GM18507 (cell line): ENCODE measurements around the gene AMFR.

ENCODE experiments used
- DNase-seq: peaks from one replicate; pipeline ENCODE4 v3.0.0; 2011; ENCODE audit warnings: low read depth; ENCODE audit not compliant: insufficient read length; ENCODE audit errors: extremely low spot score
- FAIRE-seq: peaks from 2 replicates; lab custom pipeline; 2011; peaks lifted over from hg19 to GRCh38; lab: Jason Lieb, UNC

The AMFR gene

DNA sequence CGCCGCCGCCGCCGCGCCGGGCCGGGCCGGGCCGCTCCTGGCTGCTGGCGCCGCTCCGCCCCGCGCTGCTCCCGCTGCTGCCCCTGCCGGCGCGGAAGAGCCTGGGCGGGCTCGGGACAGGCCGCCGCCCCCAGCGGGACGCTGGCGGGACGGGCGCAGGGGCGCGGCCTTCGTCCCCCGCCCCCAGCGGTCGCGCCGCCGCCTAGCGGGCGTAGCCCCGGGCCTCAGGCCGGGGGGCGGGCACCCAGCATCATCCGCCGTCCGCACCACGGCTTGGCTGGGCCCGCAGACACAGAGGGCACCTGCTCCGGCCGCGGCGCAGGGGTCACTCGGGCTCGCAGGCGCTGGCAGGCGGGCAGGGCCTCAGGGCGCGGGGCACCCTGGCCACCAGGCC lies at the start of gene AMFR:
Gene AMFR (minus strand): TSS at position 107 of the 394 bp plus-strand sequence. CDS start 218 bp downstream, outside the sequence.
- peak; percentile 80 for FAIRE-seq
- DNase-seq = peak; percentile 74

DNA sequence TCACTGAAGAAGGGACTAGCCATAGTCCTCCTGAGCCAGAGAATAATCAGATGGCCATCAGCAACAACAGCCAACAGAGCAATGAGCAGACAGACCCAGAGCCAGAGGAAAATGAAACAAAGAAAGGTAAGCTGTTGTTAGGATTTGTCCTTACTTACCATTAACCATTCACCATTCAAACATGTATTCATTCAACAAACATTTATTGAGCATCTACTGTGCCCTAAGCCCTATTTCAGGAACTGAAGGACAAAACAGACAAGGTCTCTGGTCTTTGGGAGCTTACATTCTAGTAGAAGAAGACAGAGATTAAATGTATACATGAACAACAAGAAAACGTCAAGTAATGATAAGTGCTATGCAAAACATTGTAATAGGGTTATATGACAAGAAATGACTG lies 45.3 kb upstream of the AMFR start:
- FAIRE-seq = no peak
- no peak for DNase-seq

DNA sequence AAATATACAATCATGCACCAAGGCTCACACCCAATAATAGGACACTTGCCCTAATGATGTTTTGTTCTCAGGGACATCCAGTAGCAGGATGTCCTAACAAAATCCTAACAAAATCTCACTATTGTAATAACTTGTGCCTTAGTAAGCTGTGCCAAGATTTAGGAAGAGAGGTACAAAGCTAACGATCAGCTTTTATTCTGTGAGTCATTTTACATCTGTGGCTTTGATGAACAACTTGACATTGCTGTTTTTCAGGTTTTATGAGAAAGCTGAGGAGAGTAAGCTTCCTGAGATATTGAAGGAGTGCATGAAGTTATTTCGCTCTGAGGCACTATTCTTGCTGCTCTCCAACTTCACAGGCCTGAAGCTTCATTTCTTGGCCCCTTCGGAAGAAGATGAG lies 44.9 kb upstream of the AMFR start:
- FAIRE-seq = no peak
- no peak for DNase-seq

DNA sequence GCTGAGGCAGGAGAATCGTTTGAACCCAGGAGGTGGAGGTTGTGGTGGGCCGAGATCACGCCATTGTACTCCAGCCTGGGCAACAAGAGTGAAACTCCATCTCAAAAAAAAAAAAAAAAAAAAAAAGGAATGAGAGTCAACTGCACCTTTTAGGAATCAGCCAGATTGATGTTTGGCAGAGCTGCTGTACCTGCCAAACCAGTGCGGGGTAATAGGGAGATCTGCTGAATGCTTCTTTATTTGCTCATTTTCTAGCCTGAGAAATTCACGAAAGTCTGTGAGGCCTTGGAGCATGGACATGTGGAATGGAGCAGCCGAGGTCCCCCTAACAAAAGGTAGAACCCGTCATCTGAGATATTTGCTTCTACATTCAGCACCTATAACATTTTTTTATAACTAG lies 44.4 kb upstream of the AMFR start:
- FAIRE-seq = no peak

DNA sequence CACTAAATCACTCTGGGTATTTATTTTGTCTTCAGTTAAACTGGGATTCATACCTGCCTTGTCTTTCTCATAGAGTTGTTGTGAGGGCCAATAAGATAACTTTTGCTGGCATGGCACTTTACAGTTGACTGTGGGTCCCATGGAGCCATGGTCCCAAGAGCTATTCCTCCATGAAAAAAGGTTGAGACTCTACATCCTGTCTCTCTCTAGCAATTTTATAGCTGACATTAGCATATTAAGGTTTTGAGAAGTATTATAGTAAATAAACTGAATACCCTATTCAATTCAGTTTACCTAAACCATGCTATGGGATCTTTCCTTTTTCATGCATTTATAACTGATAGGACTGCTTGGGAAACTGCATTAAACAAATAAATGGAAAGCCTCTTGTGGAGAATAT lies 43.5 kb upstream of the AMFR start:
- no peak for FAIRE-seq

More for the DNA sequence above, 44.4 kb upstream of the AMFR start:
- no peak for DNase-seq

DNA sequence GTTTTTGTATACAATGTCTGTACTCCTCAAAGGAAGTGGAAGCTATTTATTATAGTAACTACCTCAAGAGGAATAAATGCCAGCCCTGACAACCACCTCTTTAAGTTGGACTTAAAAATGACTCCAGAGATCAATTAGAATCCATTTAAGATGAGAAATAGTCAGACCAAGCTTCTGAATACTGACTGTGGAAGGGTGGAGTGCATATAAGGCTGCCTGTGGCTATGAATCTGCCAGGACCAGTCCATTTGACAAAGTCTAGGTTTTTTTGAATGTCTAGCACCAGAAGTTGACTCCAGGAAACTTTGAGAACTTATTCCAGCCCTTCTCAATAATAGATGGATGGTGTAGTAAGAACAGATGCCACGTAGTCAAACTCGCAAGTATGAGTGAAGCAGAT lies 41.0 kb upstream of the AMFR start:
- no peak for FAIRE-seq

More for the DNA sequence above, 43.5 kb upstream of the AMFR start:
- DNase-seq = no peak

DNA sequence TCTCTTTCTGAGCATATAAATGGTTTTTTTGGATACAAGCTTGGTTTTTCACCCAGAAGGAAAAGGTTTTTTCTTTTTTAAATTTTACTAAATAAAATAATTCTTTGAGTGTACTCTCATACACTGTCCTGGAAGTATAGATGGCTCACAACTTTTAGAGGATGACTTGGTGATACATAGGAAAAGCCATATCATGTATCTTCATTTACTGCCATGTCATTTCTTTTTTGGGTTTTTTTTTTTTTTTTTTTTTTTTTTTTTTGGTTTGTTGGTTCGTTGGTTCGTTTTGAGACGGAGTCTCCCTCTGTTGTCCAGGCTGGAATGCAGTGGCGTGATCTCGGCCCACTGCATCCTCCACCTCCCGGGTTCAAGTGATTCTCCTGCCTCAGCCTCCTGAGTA lies 37.8 kb upstream of the AMFR start:
- DNase-seq (no peak), FAIRE-seq (no peak)

More for the DNA sequence above, 41.0 kb upstream of the AMFR start:
- DNase-seq = no peak

DNA sequence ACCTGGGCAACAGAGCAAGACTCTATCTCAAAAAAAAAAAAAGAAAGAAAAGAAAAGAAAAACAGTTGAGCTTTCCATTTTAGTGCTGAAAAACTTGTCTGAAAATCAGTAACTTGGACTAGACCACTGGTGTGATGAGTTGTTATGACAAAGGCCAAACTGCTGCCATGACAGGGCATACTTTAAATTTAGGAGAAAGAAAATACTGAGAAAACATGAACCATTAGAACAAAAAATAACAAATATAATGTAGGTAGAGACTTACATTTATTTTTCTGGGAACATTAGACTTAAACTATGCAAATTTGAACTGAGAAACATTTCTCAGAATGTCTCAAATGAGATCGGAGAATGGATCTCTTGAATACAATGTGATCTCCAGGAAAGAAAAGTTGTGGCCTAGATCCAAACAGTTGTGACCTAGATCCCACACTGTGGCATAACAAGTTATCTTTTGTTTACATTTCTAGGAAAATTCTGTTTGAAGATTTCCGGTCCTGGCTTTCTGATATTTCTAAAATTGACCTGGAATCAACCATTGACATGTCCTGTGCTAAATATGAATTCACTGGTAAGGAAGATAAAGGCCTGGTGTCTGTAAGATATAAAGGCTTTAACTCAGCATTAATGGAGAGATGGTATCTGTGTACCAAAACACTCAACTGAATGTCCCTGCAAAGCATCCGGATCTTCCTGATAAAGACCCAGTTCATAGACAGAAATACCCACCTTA lies 36.9 kb upstream of the AMFR start:
- FAIRE-seq (no peak), DNase-seq (no peak)

DNA sequence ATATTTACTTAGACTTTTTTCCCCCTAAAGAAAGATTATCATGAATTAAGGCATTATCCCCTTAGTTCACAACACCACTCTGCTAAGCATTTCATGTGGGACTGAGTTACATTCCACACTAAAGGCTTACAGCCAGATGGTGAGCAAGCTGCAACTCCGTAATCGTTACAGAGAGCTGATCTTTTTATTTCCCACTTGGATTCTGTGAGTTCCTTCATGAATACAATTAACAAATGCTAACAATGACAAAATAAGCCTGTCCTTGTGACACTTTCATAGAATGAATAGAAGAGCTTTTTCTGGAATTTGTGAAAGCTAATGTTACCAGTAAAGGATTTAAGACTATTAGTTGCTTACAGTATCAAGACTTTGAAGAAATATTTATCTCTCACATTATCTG lies 34.8 kb upstream of the AMFR start:
- FAIRE-seq = no peak
- no peak for DNase-seq

DNA sequence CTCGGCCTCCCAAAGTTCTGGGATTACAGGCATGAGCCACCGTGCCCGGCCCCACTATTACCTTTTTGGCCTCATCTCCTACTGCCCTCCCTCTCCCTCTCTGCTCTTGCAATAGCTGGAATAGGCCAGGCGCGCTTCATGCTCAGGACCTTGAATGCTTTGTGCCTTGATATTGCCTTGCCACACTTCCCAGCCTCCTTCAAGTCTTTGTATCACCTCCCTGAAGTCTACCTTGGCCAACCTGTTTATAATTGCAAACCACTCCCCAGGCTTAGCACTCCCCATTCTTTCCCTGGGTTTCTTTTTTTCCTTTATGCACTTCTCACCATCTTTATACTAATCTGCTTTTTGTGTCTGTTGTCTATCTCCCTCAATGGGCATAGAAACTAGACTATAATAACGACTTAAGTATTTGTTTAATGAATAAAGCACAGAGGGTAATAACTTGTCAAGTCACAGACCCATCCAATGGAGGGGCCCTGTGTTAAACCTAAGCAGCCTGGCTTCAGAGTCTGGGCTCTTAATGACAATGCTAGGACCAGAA lies 32.7 kb upstream of the AMFR start:
- DNase-seq (no peak), FAIRE-seq (no peak)

DNA sequence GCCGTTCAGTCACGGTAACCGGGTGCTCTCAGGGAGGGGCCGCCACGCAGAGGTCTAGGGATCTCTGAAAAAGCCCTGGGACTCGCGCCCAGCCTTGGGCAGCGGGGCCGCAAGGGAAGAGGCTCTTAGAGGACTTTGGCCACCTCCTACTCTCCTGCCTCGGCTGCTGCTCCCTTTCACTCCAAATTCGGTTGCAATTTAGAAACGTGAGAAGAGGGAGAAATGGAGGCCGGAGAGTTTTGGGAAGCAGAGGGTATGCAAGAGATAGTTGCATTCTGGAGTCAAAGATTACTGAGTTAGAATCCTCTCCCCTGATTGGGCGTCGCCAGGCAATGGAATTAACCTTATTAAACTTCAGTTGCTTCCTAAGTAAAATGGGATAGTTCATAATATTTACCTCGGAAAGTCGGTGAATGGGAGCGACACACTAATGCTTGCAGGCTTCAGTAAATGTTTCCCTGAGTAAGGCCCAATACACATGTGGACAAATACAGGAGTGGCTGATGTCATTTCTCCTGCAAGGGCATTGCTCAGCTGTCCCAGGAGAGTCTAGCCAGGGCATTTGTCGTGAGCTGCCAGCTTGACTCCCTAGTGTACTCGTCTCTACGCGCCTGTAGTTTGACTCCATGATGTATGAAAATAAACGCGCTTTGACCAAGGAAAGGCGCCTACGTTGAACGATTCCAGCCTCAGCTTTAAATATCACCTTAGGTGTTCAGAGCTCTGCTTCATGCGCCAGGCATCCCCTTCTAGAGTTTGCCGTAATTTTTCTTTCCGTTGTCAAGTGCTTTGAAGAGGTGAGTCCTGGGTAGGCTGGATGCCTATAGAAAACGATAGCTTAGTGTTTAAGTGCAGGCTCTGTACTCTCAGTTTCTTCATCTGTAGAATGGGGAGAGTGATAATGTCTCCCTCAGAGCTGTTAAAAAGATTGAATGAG lies 26.7 kb upstream of the AMFR start:
- DNase-seq = peak; percentile 18
- no peak for FAIRE-seq

DNA sequence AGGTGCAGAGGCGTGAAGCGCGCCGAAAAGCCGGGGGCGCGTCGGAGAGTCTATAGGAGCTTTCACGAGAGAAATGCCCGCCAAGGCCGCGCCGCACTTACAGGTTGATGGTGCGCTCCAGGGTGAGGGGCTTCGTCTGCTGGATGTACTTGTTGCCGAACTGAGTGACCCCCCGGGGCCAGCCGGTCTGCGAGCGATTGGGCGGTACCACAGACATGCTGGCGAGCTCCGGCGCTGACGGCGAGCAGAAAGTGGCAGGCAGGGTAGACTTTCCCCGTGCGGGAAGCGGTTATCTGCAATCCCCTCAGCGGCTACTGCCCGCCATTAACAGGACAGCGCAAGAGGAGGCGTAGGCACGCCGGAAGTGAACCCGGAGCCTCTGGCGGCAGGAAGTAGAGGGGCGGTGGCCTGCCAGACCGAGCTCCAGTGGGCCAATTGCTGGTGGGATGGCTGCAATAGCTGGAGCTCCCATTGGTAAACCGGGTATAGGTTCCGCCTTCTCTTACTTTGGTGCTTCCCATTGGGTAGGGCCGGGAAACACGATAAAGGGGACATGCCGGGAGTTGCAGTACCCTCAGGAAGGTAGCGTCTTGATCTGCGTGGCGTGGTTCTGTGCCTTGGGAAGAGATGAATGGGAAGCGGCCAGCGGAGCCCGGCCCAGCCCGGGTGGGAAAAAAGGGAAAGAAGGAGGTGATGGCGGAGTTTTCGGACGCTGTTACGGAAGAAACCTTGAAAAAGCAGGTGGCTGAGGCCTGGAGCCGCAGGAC lies 25.8 kb upstream of the AMFR start, which contains the start of the genes NUDT21 and OGFOD1:
Gene NUDT21 (minus strand): TSS at position 347 of the 767 bp plus-strand sequence. CDS start 130 bp downstream, at position 217.
Gene OGFOD1 (plus strand): TSS at position 569 of the 767 bp plus-strand sequence. CDS start 59 bp downstream, at position 628.
- FAIRE-seq (peak; percentile 99), DNase-seq (peak; percentile 96)

DNA sequence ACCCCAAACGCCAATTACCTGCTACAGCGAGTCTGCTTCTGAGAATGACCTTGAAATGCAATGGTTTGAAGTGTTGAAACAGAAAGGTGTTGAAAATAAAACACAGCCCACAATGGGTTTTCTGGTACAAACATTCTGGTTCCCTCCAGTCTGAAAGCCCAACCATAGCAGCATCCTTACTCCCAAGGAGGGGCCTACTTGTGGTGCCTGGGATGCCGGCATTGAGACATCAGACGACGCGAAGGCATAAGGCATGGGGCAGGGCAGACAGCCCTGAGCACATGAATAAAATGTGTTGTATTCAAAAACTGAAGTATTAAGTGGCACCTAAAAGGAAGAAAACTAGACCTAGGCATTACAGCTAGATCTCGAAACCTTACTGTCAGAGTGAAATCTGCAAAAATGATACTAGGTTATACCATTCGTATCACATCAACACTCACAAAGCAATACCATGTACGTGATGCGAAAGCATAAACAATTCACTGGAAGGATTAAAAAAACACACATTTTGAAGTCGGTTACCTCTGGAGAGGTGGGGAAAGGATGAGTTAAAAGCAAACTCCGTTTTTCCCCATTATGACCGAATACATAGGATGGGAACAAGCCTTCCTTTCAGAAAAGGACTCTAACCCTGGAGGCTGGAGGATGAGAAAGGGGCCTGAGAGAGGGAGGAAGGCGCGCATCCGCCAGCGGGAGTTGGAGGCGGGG lies 25.1 kb upstream of the AMFR start:
- peak; percentile 38 for FAIRE-seq
- DNase-seq = no peak

DNA sequence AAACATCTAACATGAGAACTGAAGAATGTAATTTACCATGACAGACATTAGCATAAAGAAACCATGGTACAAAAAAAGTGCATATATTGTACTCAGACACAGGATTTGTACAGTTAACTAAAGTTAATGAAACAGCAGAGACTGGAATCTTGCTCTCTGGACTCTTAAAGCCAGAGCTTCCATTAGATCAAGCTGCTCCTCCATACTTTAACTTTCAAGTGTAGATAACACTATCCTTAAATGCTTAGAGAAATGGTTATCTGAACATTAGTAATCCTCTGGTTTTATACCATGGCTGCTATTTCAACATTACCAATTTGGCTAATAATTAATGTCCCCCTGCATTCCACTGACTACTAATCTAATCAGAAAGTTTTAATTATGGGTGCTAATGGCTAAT lies 22.7 kb upstream of the AMFR start:
- no peak for DNase-seq

DNA sequence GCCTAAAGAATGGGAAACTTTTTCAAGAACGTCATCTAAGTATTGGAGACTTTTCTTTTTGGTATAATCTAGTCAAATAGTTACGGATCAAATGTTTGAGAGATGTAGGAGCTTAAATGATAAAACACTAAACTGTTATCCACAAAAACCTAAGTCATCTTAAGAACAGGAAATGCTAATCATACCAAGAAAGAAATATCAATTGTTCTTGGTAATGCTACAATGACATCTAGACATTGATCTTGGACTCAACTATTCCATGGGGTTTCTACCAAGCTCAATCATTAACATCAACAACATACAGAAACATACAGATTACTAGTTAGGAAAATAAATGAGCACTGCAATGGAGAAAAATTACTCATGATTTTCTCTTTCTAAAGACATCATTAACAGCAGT lies 21.9 kb upstream of the AMFR start:
- FAIRE-seq = no peak
- DNase-seq = no peak

More for the DNA sequence above, 22.7 kb upstream of the AMFR start:
- FAIRE-seq = no peak

DNA sequence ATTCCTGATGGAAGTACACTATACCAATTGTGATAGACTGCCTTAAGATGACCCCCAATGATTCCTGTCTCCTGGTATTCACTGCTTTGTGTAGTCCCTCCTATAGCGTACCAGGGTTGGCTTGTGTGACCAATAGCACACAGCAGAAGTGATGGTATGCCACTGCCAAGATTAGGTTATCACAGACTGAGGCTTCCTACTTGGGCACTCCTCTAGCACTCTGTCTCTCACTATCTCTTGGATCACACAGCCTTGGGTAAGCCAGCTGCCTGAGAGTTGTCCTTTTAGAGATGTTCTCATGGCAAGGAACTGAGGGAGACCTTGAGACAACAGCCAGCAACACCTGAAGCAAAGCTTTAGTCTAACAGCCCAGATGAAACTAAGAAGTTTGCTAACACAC lies 12.7 kb upstream of the AMFR start:
- no peak for FAIRE-seq

DNA sequence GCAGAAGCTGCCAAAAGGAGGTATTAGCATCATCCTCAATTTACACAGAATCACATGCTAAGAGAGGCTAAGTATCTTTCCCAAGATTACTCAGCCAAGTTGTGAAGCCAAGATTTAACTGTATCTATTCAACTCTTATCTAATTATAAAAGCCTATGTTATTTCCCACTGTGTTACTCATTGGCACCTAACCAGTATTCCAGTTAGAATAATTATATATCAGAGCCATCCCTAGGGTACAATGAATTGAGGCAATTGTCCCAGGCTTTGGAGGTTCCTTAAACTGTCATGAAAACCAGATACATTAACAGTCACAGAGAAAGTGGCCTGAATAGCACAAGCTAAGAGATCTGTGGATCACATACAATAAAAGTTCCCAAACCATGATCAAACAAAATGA lies 10.9 kb upstream of the AMFR start:
- FAIRE-seq (no peak), DNase-seq (no peak)

More for the DNA sequence above, 12.7 kb upstream of the AMFR start:
- DNase-seq = no peak

DNA sequence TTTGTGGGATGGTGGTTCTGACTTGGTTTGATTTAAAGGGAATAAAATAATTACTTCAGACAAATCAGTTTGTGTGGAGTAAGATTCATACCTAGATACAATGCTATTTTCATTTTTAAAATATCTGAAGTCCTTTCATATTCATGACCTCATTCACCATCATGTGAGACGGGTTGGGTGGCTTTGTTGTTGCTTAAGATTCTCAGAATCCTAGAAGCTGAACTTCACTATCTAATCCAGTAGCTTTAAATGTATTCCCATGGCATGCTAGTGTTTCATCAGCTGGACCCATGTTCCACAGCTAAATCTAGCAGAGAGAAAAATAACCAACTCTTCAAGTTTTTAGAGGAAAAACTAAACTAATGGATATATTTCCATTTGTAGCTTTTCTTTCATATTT lies 2.7 kb upstream of the AMFR start:
- no peak for DNase-seq
- FAIRE-seq = no peak

DNA sequence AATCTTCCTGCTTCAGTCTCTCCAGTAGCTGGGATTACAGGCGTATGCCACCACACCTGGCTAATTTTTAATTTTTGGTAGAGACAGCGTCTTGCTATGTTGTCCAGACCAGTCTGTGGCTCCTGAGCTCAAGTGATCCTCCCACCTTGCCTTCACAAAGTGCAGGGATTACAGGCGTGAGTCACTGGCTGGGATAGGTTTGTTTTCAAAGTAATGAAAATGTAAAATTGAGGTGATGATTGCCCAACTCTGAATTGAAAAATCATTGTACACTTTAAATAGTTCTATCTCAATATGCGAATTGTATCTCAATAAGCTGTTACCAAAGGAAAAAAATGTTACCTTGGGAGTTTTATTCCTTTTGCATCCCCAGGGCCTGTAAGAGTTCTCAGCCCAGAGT lies 1.2 kb upstream of the AMFR start:
- no peak for FAIRE-seq

More for the DNA sequence above, 1.2 kb upstream of the AMFR start:
- DNase-seq = no peak
